ENCODE measurements around the gene MUC22.
A peak's percentile ranks its signal among the peaks of the same experiment; 100 is the strongest.
"Not testable (repeated sequence)": the region's sequence is repeated elsewhere in the genome, so short reads cannot be mapped to it uniquely, and the experiment has no call there.

MUC22 gene

GRCh38 chr6:31038559-31038958 is 28.3 kb downstream of the MUC22 start:
- DNase-seq (ENCODE audit: low read depth): no peak

- no peak for DNase-seq (ENCODE audit: low read depth)
Measured at GRCh38 chr6:31040801-31041200, 30.5 kb downstream of the MUC22 start.

DNA sequence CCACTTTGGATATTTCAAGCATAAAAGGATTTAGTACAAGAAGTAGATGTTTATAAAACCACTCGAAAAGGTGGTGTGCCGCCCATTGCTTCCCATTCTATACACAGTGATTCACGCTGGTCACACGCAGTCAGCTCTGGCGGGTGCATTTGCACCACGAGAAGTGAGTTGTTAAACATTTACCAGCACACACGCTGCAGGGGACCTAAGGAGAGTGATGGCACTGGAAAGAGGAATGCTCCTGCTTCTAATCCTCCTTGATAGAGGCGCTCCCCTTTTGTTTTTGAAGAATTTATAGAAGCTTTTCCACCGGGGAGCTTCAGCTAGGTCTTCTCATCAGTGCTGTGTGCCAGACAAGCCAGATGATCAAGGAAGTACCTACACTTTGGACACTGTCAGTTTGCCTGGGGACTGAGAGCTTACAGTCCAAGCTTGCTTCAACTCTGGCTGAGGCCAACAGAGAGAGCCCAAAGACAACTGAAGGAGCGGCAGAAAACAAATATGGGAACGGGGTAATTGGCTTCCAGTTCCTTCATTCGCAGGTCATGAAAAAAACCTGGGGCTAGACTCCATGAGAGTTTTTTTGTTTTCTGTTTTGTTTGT is 31.2 kb downstream of the MUC22 start:
- DNase-seq (ENCODE audit: low read depth): no peak

DNA sequence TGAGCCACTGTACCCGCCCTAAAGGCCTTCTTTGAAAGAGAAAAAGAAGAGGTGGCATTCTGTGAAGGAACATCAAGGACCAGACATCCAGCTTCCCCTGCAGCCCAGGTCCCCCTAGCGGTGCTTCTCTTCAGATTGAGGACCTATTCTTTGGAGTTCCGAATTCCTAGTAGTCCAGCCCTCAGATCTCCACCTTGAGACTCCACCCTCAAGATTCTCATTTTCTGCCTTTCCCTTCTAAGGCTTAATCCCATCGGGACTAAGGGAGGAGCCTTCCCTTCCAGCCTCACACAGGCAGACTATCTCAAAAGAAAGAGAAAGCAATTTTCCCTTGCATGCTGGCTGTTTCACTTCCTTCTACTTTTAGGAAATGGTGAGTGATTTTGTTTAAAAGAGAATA is 32.5 kb downstream of the MUC22 start:
- peak; percentile 44 for DNase-seq (ENCODE audit: low read depth)

GRCh38 chr6:31048099-31048498 is 37.8 kb downstream of the MUC22 start:
- DNase-seq (ENCODE audit: low read depth): no peak

- DNase-seq (ENCODE audit: low read depth): no peak
Measured at GRCh38 chr6:31049518-31049917, 39.2 kb downstream of the MUC22 start.

GRCh38 chr6:31053187-31053586 is 42.9 kb downstream of the MUC22 start:
- not testable (repeated sequence) for DNase-seq (ENCODE audit: low read depth)

DNA sequence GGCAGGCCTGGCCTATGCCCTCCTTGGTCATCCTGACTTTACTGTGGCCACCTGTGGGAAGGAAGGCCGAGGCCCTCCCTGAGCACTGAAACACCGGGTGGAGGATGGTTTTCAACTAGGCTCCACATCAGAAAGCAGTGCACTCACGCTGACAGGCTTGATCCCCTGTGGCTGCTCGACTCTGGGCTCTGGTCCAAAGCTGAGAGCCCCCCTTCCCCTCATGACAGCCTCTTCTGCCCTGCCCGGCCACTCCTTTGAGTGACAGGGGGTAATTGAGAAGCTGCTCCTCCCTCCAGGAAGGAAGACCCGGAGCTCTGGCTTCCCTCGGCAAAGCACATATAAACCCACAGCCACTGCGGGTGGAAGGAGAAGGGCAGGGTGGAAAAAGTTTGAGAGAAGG is 43.6 kb downstream of the MUC22 start:
- DNase-seq (ENCODE audit: low read depth): no peak

- DNase-seq (ENCODE audit: low read depth): no peak
Measured at GRCh38 chr6:31055441-31055840, 45.2 kb downstream of the MUC22 start.

DNA sequence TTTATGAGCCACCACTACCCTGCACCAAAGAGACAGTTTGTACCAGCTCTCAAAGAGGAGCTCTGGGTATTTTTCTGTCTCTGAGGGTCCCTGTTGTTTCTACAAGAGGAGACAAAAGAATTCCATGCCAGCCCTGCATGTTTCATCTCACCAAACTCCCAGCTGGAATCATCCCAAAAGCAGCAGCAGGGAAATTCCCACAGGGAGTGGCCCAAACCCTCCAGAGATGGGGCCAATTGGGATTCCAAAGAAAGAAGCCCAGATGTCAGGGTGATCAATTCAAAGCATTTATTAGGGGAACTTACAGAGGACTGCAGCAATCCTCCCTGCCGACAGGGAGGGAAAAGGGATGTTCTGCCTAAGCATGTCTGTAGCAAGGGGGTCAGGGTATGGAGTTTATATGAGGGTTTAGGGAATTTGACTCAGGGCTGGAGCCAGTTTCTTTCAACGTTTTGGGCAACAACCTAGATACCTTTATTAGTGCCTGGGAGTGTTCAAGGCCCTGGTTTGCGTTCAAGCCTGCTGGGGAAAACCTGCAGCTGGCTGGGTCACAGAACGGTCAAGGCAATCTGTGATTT is 47.2 kb downstream of the MUC22 start:
- no peak for DNase-seq (ENCODE audit: low read depth)

GRCh38 chr6:31058128-31058894 is 48.0 kb downstream of the MUC22 start:
- peak; percentile 68 for DNase-seq (ENCODE audit: low read depth)

GRCh38 chr6:31060145-31060544 is 49.9 kb downstream of the MUC22 start:
- DNase-seq (ENCODE audit: low read depth): no peak

DNA sequence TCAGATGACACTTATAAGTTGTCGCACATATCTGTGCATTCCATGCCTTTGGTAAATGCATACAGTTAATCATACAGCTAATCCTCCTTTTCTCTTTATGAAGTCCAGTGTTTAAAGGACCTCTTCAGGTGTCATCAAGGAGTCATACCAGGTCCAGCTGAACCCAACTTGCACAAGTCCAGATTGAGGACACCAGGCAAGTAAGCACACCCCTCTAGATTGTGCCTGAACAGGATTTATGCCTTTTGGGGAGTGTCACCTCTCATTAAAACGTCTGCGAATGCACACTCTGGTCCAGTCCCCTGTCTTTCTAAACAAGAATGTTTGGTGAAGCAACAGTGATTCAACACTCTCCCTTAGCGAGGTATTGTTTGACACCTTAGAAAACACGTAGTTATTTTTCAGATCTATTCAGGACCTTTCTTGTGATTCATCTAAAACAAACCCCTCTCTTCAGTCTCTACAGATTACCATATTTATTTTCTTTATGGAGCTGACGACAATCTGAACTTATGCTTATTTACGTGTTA is 53.7 kb downstream of the MUC22 start:
- no peak for DNase-seq (ENCODE audit: low read depth)

- DNase-seq (ENCODE audit: low read depth): no peak
Measured at GRCh38 chr6:31065556-31065955, 55.3 kb downstream of the MUC22 start.

DNA sequence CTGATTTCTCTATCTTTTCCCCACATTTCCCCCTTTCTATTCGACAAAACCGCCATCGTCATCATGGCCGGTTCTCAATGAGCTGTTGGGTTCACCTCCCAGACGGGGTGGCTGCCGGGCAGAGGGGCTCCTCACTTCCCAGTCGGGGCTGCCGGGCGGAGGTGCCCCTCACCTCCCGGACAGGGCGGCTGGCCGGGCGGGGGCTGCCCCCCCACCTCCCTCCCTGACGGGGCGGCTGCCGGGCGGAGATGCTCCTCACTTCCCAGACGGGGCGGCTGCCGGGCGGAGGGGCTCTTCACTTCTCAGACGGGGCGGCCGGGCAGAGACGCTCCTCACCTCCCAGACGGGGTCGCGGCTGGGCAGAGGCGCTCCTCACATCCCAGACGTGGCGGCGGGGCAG is 56.8 kb downstream of the MUC22 start:
- DNase-seq (ENCODE audit: low read depth): not testable (repeated sequence)

DNA sequence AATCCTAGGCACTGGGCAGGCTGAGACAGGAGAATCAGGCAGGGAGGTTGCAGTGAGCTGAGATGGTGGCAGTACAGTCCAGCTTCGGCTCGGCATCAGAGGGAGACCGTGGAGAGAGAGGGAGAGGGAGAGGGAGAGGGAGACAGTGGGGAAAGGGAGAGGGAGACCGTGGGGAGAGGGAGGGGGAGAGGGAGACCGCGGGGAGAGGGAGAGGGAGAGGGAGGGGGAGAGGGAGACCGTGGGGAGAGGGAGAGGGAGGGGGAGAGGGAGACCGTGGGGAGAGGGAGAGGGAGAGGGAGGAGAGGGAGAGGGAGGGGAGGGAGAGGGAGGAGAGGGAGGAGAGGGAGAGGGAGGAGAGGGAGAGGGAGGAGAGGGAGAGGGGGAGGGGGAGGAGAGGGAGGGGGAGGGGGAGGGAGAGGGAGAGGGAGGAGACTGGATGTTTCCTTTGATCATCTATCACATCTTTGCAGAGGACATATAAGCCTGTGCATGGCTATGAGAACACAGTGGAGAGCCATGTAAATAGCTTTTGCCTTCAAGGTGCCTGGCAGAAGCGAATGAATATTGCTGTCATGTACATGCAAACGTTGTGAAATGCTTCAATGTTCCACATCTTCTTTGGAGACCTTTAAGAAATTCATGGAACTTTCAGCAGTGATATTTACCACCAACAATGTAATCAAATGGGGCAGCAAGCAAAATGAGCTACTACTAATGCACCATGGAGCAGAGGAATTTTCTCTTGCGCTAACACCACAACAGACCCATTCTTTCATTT is 57.8 kb downstream of the MUC22 start:
- DNase-seq (ENCODE audit: low read depth): not testable (repeated sequence)

GRCh38 chr6:31068669-31069340 is 58.5 kb downstream of the MUC22 start:
- peak; percentile 69 for DNase-seq (ENCODE audit: low read depth)

DNA sequence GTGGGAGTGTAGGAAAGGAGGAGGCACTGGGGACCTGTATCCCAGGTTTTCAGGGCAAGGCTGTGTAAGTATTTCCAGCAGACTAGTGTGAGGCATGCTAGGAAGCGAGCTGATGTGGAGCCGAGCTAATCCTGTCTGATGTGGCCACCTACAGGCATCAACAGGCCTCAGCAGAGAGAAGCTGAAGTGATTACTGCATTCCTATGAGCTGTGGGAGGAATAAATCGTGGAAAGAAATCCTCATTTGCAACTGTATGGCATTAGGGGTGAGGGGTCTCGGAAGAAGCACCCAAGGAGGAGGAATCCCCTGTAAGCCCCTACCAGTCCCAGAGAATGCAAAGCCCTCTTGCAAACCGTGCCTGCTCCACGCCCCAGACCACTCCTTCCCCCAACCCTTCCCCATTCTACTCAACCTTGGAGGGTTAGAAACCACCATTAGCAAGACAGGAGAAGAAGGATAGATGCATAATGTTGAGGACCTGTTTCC is 60.5 kb downstream of the MUC22 start:
- DNase-seq (ENCODE audit: low read depth): peak; percentile 60

DNA sequence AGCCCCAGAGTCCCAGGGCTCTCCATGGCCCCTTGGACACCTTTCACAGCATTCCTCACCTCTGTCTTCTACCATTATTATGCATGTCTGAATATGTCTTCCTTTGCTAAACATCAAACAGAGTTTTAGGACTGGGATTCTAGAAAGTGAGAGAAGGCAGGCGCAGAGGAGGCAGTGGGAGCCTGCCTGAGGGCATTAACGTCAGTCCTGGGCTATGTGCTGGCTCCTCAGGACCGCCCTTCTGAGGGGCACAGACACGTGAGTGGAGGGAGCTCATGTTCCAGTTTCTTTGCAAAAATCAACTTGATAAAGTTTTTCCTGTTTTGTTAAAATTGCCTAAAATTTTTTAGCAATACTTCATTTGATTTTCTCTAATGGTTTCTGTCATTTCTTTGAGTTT is 64.1 kb downstream of the MUC22 start:
- DNase-seq (ENCODE audit: low read depth): no peak

GRCh38 chr6:31075528-31075927 is 65.3 kb downstream of the MUC22 start:
- peak; percentile 13 for DNase-seq (ENCODE audit: low read depth)

DNA sequence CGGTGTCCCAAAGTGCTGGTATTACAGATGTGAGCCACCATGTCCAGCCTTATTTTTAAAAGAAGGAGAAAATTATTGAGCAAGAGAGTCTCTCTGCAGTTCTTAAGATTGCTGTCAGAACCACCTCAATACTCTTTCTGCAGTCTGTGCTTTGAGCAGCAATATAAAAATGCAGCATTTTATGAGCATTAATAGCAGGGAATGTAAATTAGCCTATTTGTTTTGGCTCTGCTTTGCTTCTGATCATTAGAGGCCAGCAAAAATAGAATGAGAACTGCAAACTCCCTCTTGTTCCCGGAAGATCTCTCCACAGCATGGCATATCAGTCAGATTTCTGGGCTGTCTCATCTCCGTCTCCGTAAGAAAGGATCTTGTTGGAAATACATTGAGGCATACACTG is 66.3 kb downstream of the MUC22 start:
- no peak for DNase-seq (ENCODE audit: low read depth)

All from fibroblast of gingiva (primary cell).